CD4-positive, alpha-beta T cell treated with Interleukin-4 for 4 hours (primary cell): ENCODE data around the gene MDH1.
A peak's percentile ranks its signal among the peaks of the same experiment; 100 is the strongest.
"Not testable (repeated sequence)": the region's sequence is repeated elsewhere in the genome, so short reads cannot be mapped to it uniquely, and the experiment has no call there.

Source experiments
- DNase-seq: peaks from one replicate; pipeline ENCODE4 v3.0.0-alpha.2; 2020

The MDH1 gene

GRCh38 chr2:63588385-63589147 is at the start of gene MDH1, which contains the start of gene WDPCP:
MDH1 (plus strand) TSS chr2:63588963; CDS start chr2:63589044, 81 bp downstream.
WDPCP (minus strand) TSS chr2:63588477; CDS start chr2:63588271, 206 bp downstream.
- peak; percentile 99 for DNase-seq

- DNase-seq: no peak
Measured at GRCh38 chr2:63539416-63540162, 49.2 kb upstream of the MDH1 start.

- DNase-seq: no peak
Measured at GRCh38 chr2:63544017-63544627, 44.6 kb upstream of the MDH1 start.

- DNase-seq: no peak
Measured at GRCh38 chr2:63545023-63545422, 43.7 kb upstream of the MDH1 start.

GRCh38 chr2:63553049-63553448 is 35.7 kb upstream of the MDH1 start:
- no peak for DNase-seq

GRCh38 chr2:63555299-63555698 is 33.5 kb upstream of the MDH1 start:
- no peak for DNase-seq

GRCh38 chr2:63555931-63556330 is 32.8 kb upstream of the MDH1 start:
- DNase-seq: no peak

GRCh38 chr2:63557819-63558218 is 30.9 kb upstream of the MDH1 start:
- not testable (repeated sequence) for DNase-seq

- DNase-seq: not testable (repeated sequence)
Measured at GRCh38 chr2:63558922-63559321, 29.8 kb upstream of the MDH1 start.

GRCh38 chr2:63562751-63563150 is 26.0 kb upstream of the MDH1 start:
- no peak for DNase-seq

GRCh38 chr2:63569740-63570139 is 19.0 kb upstream of the MDH1 start:
- no peak for DNase-seq

- DNase-seq: no peak
Measured at GRCh38 chr2:63571291-63571690, 17.5 kb upstream of the MDH1 start.

- DNase-seq: no peak
Measured at GRCh38 chr2:63572001-63572400, 16.8 kb upstream of the MDH1 start.

- not testable (repeated sequence) for DNase-seq
Measured at GRCh38 chr2:63573026-63573425, 15.7 kb upstream of the MDH1 start.

GRCh38 chr2:63573726-63574345 is 14.9 kb upstream of the MDH1 start:
- not testable (repeated sequence) for DNase-seq

GRCh38 chr2:63576546-63576945 is 12.2 kb upstream of the MDH1 start:
- DNase-seq: no peak

- DNase-seq: no peak
Measured at GRCh38 chr2:63578767-63579166, 10.0 kb upstream of the MDH1 start.

GRCh38 chr2:63580651-63581297 is 8.0 kb upstream of the MDH1 start:
- no peak for DNase-seq

GRCh38 chr2:63581298-63581961 is 7.3 kb upstream of the MDH1 start:
- no peak for DNase-seq

GRCh38 chr2:63582873-63583272 is 5.9 kb upstream of the MDH1 start:
- DNase-seq: no peak

- no peak for DNase-seq
Measured at GRCh38 chr2:63587814-63588384, 864 bp upstream of the MDH1 start.
